HG02852 (cell line): Measurements from ENCODE around the gene NFIC.
A peak's percentile ranks its signal among the peaks of the same experiment; 100 is the strongest.
"Not testable (repeated sequence)": the region's sequence is repeated elsewhere in the genome, so short reads cannot be mapped to it uniquely, and the experiment has no call there.

Source experiments
- ATAC-seq: cut with Tn5 transposase; IDR thresholded peaks from one replicate; pipeline ENCODE4 v1.9.1; 2021; ENCODE audit warnings: mild to moderate bottlenecking, moderate library complexity; ENCODE audit not compliant: unreplicated experiment

NFIC gene

GRCh38 chr19:3506384-3507340 lies 140.3 kb downstream of the NFIC start:
- ATAC-seq: peak; percentile 4

- no peak for ATAC-seq
Observed at GRCh38 chr19:3507371-3508120, 141.2 kb downstream of the NFIC start.

DNA sequence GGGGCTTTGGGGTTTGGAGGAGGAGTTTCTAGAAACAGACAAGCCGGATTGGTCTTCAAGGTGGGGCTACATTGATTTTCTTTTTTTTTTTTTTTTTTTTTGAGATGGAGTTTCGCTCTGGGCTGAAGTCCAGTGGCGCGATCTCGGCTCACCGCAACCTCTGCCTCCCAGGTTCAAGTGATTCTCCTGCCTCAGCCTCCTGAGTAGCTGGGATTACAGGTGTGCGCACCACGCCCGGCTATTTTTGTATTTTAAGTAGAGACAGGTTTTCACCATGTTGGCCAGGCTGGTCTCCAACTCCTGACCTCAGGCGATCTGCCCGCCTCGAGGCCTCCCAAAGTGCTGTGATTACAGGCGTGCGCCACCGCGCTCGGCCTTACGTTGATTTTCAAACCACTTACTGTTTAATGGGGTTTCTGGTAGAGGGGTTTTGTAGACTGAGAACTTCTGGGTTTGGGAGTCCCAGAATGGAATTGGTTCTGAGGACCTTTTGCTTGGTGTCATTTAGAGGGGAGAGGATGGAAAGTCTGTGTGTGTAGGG lies 141.8 kb downstream of the NFIC start:
- not testable (repeated sequence) for ATAC-seq

GRCh38 chr19:3508771-3509535 lies 142.6 kb downstream of the NFIC start:
- ATAC-seq: no peak

GRCh38 chr19:3509566-3509989 lies 143.2 kb downstream of the NFIC start:
- no peak for ATAC-seq

DNA sequence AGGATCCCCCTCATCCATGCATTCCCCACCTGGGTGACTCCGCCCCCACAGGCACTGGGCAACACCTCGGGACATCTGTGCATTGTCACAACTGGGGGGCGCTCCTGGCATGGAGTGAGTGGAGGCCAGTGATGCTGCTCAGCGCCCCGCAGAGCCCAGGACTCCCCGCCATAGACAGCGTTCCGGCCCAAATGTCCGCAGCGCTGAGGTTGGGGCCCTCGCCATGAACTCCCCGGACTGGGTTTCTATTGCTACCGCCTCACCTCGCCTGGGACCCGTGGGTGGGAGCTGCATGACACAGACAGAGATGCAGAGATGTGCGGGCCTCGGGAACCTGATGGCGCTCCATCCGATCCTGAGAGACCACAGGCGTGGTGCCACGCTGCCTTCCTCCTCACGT lies 144.3 kb downstream of the NFIC start:
- ATAC-seq: no peak

DNA sequence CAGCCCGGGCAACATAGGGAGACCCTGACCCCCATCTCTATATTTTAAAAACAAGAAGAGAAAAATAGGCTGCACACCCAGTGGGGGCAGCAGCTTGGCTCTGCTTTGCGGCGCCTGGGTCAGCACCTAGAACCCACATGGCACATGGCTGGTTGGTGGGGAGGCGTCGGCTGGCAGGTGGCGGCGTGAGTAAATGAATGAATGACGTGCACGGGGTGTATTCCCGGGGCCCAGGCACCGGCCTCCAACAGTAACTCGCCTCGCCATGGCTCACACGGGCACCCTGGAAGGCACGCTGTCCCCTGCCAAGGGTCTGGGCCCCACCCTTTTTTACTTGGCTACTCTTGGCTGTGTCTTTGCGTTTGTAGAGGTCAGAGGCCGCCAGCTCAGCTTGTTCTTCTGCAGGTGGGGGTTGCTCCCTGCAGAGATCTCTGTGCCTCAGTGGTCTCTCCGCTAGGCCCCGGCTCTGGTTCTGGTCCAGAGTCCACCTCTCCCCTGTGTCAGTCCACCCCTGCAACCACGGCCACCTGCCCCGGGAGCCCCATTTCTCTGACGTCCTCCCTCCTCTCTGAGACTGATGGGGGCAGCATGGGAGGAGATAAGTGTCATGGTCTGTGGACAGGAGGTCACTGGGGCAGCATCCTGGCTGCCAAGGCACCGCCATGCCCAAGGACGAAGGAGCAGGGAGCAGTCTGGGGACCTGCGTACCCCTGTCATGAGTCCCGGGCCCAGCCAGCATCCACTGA lies 145.3 kb downstream of the NFIC start:
- no peak for ATAC-seq

DNA sequence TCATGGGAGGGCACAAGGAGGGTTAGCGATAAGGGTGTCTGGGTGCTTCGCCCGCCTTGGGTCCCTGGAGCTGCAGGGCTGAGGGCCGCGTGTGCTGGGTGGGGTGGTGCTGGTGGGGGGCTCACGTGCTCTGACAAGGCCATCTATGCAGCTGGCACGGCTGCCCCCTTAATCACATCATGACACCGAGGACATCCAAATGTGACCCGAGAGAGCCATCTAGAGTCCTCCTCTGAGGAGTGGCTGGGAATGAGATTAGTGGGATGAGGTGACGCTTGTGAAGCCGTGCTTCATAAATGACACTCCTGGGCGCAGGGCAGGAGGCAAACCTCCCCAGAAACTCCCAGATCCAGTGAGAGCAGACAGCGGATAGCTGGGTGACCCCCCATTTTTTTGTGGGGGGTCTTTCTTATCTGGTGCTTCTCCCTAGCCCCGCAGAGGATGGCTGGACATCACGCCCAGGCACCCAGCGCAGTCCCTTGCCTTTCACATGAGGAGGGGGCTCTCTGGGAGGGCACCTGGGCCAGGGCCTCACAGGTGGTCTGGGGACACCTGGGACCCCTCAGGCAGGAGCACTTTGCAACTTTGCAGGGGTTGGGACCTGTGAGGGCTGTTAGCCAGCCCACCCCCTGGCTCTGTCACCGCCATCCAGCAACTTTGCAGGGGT lies 146.3 kb downstream of the NFIC start:
- ATAC-seq: no peak

DNA sequence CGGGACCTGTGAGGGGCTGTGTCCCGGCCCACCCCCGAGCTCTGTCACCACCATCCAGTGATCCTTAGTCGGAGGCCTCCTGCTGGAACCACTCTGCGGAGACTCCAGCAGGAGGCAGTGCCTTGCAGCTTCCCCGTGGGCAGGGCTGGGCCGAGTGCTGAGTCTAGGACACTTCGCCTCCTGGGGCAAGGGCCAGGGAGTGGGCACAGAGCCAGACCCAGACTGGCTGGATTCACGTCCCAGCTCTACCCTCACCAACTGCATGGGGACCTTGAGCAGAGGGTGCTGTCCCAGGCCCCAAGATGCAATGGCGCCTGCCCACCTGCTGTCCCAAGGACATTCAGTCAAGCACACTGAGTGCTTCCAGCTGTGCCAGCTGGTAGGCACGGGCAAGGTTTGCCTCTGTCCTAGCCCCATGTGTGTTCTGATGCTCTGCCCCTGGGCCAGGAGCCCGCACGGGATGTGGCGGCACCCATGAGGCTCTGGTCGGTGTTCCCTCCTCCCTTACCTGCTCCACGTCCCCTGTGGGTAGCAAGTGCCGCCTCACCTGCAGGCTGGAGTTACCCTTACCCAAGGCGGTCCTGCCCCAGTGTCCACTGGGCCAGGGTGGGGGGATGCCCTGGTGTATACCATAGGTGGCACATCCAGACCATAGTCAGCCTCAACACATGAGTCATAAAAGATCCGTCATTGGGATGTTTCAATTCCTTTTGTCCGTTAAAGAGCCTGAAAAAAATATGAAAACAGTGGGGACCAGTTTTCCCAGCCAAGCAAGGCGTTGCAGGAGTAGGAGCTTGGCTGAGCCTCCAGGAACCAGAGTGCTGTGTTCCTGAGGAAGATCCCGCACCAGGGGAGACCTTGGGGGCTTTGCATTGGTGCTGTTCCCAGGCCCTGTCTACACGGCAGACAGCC lies 147.1 kb downstream of the NFIC start:
- ATAC-seq: no peak

GRCh38 chr19:3514930-3515329 lies 148.5 kb downstream of the NFIC start:
- no peak for ATAC-seq

- ATAC-seq: no peak
Observed at GRCh38 chr19:3515891-3516422, 149.6 kb downstream of the NFIC start.

DNA sequence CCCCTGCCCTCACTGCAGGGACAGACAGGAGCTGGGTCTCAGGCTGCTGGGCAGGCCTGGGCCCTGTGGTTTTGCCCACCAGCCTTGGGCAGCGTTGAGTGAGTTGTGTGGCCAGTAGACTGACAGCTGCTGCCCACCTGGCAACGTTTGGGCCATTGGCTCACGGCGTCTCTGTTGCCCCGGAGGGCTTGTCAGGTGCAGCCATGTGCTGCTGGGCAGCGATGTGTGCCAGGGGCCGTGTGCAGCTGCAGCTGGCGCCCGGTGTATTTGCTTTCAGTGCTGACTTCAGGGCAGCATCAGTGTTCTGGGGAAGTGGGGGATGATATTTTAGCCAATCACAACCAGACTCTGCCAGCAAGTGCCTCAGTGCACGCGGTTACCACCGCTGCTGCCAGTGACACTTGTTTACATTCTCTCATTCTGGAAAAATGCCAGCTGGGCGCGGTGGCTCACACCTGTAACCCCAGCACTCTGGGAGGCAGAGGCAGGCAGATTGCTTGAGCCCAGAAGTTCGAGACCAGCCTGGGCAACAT lies 150.4 kb downstream of the NFIC start:
- ATAC-seq: no peak

- ATAC-seq: no peak
Observed at GRCh38 chr19:3517638-3518037, 151.3 kb downstream of the NFIC start.

DNA sequence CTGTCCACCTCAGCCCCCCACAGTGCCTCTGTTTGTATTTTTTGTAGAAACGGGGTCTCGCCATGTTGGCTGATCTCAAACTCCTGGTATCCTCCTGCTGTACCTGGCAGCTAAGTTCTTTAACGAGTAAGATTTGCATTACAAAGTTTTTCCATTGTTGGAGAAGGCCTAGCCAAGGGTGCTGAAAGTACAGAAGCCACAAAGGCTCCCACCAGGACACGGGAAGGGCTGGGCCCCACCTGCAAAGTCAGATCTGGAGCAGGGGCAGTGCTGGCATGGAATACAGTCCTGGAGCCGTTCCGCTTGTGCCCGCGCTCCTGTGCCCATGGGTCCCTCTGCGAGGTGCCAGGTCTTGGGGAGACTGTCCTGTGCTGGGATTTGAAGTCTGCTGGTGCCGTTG lies 151.9 kb downstream of the NFIC start:
- ATAC-seq: no peak

GRCh38 chr19:3518659-3519058 lies 152.3 kb downstream of the NFIC start:
- no peak for ATAC-seq
